Measurements from ENCODE around the gene DRAM1.
"Not testable (repeated sequence)": the region's sequence is repeated elsewhere in the genome, so short reads cannot be mapped to it uniquely, and the experiment has no call there.

Gene DRAM1

GRCh38 chr12:101902641-101903040, 25.3 kb downstream of the DRAM1 start:
- Histone ChIP-seq H3K36me3 (ENCODE audit: insufficient read depth, low read length) (peaks cover 4% of the 10 kb centered on the region; the same call in 1 of the 2 replicates), H2AFZ (ENCODE audit: low read length, unreplicated experiment) (no peak overlapping the region), H3K79me2 (ENCODE audit: control insufficient read depth, insufficient read depth, low read length, unreplicated experiment) (no peaks in the 10 kb centered on the region), H3K4me1 (ENCODE audit: control insufficient read depth, insufficient read depth, low read length, unreplicated experiment) (no peaks in the 10 kb centered on the region), H3K27me3 (ENCODE audit: insufficient read depth, low read length) (no peaks in the 10 kb centered on the region), H3K4me3 (ENCODE audit: low read depth, low read length) (no peak overlapping the region), H3K27ac (ENCODE audit: low read depth, low read length) (no peak overlapping the region)

- H3K27me3 ChIP-seq (ENCODE audit: insufficient read depth, low read length), result no peaks in the 10 kb centered on the region
- H3K4me1 ChIP-seq (ENCODE audit: control insufficient read depth, insufficient read depth, low read length, unreplicated experiment), result no peaks in the 10 kb centered on the region
- peaks cover 3% of the 10 kb centered on the region; the same call in 1 of the 2 replicates for H3K36me3 ChIP-seq (ENCODE audit: insufficient read depth, low read length)
- H3K79me2 ChIP-seq (ENCODE audit: control insufficient read depth, insufficient read depth, low read length, unreplicated experiment), result no peaks in the 10 kb centered on the region
- H2AFZ ChIP-seq (ENCODE audit: low read length, unreplicated experiment), result no peak overlapping the region
- no peak overlapping the region for H3K4me3 ChIP-seq (ENCODE audit: low read depth, low read length)
- no peak overlapping the region for H3K27ac ChIP-seq (ENCODE audit: low read depth, low read length)
Measured at GRCh38 chr12:101906226-101906625, 28.8 kb downstream of the DRAM1 start.

DNA sequence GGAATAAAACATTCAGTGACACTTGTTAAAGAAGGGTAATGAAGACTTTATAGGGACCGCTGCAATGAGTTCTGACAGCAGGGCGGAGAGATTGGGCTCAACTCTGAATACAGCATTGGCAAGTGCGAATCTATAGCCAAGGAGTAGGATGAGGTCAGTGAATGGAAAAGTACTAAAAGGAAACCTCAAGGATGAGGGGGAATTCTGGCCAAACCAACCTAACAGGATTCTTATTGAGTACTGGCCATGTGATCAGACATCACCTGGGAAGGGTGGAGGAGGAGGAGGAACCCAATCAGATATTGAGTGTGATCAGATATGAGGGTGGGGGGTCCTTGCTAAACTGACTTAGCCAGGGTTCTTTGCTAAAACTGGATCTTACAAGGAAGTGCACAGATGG, 31.0 kb downstream of the DRAM1 start:
- Histone ChIP-seq H3K79me2 (ENCODE audit: control insufficient read depth, insufficient read depth, low read length, unreplicated experiment) (no peaks in the 10 kb centered on the region), H2AFZ (ENCODE audit: low read length, unreplicated experiment) (no peak overlapping the region), H3K27me3 (ENCODE audit: insufficient read depth, low read length) (no peaks in the 10 kb centered on the region), H3K4me1 (ENCODE audit: control insufficient read depth, insufficient read depth, low read length, unreplicated experiment) (no peaks in the 10 kb centered on the region), H3K27ac (ENCODE audit: low read depth, low read length) (no peak overlapping the region), H3K36me3 (ENCODE audit: insufficient read depth, low read length) (no peaks in the 10 kb centered on the region), H3K4me3 (ENCODE audit: low read depth, low read length) (no peak overlapping the region)

GRCh38 chr12:101909646-101910045, 32.3 kb downstream of the DRAM1 start:
- no peak overlapping the region for H2AFZ ChIP-seq (ENCODE audit: low read length, unreplicated experiment)
- no peaks in the 10 kb centered on the region for H3K36me3 ChIP-seq (ENCODE audit: insufficient read depth, low read length)
- no peak overlapping the region for H3K4me3 ChIP-seq (ENCODE audit: low read depth, low read length)
- H3K27ac ChIP-seq (ENCODE audit: low read depth, low read length), result no peak overlapping the region
- no peaks in the 10 kb centered on the region for H3K27me3 ChIP-seq (ENCODE audit: insufficient read depth, low read length)
- H3K79me2 ChIP-seq (ENCODE audit: control insufficient read depth, insufficient read depth, low read length, unreplicated experiment), result no peaks in the 10 kb centered on the region
- H3K4me1 ChIP-seq (ENCODE audit: control insufficient read depth, insufficient read depth, low read length, unreplicated experiment), result no peaks in the 10 kb centered on the region

GRCh38 chr12:101915841-101916240, 38.5 kb downstream of the DRAM1 start:
- no peaks in the 10 kb centered on the region for H3K79me2 ChIP-seq (ENCODE audit: control insufficient read depth, insufficient read depth, low read length, unreplicated experiment)
- no peaks in the 10 kb centered on the region for H3K36me3 ChIP-seq (ENCODE audit: insufficient read depth, low read length)
- no peaks in the 10 kb centered on the region for H3K27me3 ChIP-seq (ENCODE audit: insufficient read depth, low read length)
- H2AFZ ChIP-seq (ENCODE audit: low read length, unreplicated experiment), result no peak overlapping the region
- no peak overlapping the region for H3K4me3 ChIP-seq (ENCODE audit: low read depth, low read length)
- H3K27ac ChIP-seq (ENCODE audit: low read depth, low read length), result no peak overlapping the region
- H3K4me1 ChIP-seq (ENCODE audit: control insufficient read depth, insufficient read depth, low read length, unreplicated experiment), result no peaks in the 10 kb centered on the region

DNA sequence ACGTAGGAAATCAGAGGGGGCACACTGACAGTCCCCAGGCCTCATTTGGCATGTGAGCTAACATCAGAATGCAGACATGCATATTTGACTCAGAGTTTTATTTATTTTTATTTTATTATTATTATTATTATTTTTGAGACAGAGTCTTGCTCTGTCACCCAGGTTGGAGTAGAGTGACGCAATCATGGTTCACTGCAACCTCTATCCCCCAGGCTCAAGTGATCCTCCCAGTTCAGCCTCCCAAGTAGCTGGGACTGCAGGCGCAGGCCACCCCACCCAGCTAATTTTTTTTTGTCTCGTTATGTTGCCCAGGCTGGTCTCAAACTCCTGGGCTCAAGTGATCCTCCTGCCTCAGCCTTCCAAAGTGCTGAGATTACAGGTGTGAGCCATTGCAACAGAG, 41.4 kb downstream of the DRAM1 start:
- H3K4me3 ChIP-seq (ENCODE audit: low read depth, low read length); H3K27me3 ChIP-seq (ENCODE audit: insufficient read depth, low read length); H2AFZ ChIP-seq (ENCODE audit: low read length, unreplicated experiment); H3K4me1 ChIP-seq (ENCODE audit: control insufficient read depth, insufficient read depth, low read length, unreplicated experiment); H3K36me3 ChIP-seq (ENCODE audit: insufficient read depth, low read length); H3K27ac ChIP-seq (ENCODE audit: low read depth, low read length); H3K79me2 ChIP-seq (ENCODE audit: control insufficient read depth, insufficient read depth, low read length, unreplicated experiment): not testable (repeated sequence)

GRCh38 chr12:101919447-101919846, 42.1 kb downstream of the DRAM1 start:
- Histone ChIP-seq H2AFZ (ENCODE audit: low read length, unreplicated experiment) (no peak overlapping the region), H3K4me3 (ENCODE audit: low read depth, low read length) (no peak overlapping the region), H3K27me3 (ENCODE audit: insufficient read depth, low read length) (no peaks in the 10 kb centered on the region), H3K79me2 (ENCODE audit: control insufficient read depth, insufficient read depth, low read length, unreplicated experiment) (no peaks in the 10 kb centered on the region), H3K27ac (ENCODE audit: low read depth, low read length) (no peak overlapping the region), H3K4me1 (ENCODE audit: control insufficient read depth, insufficient read depth, low read length, unreplicated experiment) (no peaks in the 10 kb centered on the region), H3K36me3 (ENCODE audit: insufficient read depth, low read length) (no peaks in the 10 kb centered on the region)

GRCh38 chr12:101920906-101921305, 43.5 kb downstream of the DRAM1 start:
- peaks cover 8% of the 10 kb centered on the region for H3K4me1 ChIP-seq (ENCODE audit: control insufficient read depth, insufficient read depth, low read length, unreplicated experiment)
- H3K27ac ChIP-seq (ENCODE audit: low read depth, low read length), result no peak overlapping the region
- H3K36me3 ChIP-seq (ENCODE audit: insufficient read depth, low read length), result no peaks in the 10 kb centered on the region
- H3K79me2 ChIP-seq (ENCODE audit: control insufficient read depth, insufficient read depth, low read length, unreplicated experiment), result no peaks in the 10 kb centered on the region
- H2AFZ ChIP-seq (ENCODE audit: low read length, unreplicated experiment), result no peak overlapping the region
- no peak overlapping the region for H3K4me3 ChIP-seq (ENCODE audit: low read depth, low read length)
- no peaks in the 10 kb centered on the region for H3K27me3 ChIP-seq (ENCODE audit: insufficient read depth, low read length)

DNA sequence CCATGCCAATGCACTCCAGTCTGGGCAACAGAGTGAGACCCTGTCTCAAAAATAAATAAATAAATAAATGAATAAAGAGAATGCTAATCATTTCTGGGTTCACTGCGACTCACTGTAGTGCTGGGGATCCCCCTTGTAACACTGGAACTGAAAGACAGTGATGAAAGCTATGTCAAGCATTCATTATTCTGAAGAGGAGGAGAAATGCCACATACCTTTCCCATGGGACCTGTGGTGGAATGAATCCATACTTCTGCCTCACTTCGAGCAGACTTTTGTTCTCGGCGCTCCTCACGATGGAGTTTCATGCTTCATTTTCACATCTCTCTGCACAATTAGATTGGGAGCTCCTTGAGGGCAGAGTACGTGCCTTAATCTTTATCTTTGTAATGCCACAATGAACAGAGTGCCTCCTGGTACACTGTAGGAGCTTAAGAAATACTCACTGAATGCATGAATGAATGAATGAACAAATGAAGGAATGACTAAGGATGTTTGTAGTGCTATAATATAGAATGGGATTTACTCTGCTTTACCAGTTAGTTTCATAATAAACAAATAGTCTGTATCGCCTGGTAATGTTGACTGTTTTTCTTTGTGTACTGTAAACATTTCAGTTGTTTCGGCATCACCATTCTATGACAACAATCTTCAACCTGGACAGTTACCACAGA, 45.8 kb downstream of the DRAM1 start:
- Histone ChIP-seq H3K4me1 (ENCODE audit: control insufficient read depth, insufficient read depth, low read length, unreplicated experiment) (peaks cover 8% of the 10 kb centered on the region), H3K36me3 (ENCODE audit: insufficient read depth, low read length) (no peaks in the 10 kb centered on the region), H3K27me3 (ENCODE audit: insufficient read depth, low read length) (no peaks in the 10 kb centered on the region), H3K4me3 (ENCODE audit: low read depth, low read length) (no peak overlapping the region), H3K27ac (ENCODE audit: low read depth, low read length) (no peak overlapping the region), H2AFZ (ENCODE audit: low read length, unreplicated experiment) (no peak overlapping the region), H3K79me2 (ENCODE audit: control insufficient read depth, insufficient read depth, low read length, unreplicated experiment) (no peaks in the 10 kb centered on the region)

GRCh38 chr12:101924618-101925017, 47.2 kb downstream of the DRAM1 start:
- no peak overlapping the region for H2AFZ ChIP-seq (ENCODE audit: low read length, unreplicated experiment)
- peaks cover 8% of the 10 kb centered on the region for H3K4me1 ChIP-seq (ENCODE audit: control insufficient read depth, insufficient read depth, low read length, unreplicated experiment)
- H3K27ac ChIP-seq (ENCODE audit: low read depth, low read length), result peak overlapping the region; percentile 63; the same call in 1 of the 2 replicates
- H3K36me3 ChIP-seq (ENCODE audit: insufficient read depth, low read length), result no peaks in the 10 kb centered on the region
- H3K79me2 ChIP-seq (ENCODE audit: control insufficient read depth, insufficient read depth, low read length, unreplicated experiment), result no peaks in the 10 kb centered on the region
- H3K27me3 ChIP-seq (ENCODE audit: insufficient read depth, low read length), result no peaks in the 10 kb centered on the region
- no peak overlapping the region for H3K4me3 ChIP-seq (ENCODE audit: low read depth, low read length)

- H3K36me3 ChIP-seq (ENCODE audit: insufficient read depth, low read length), result no peaks in the 10 kb centered on the region
- H3K4me1 ChIP-seq (ENCODE audit: control insufficient read depth, insufficient read depth, low read length, unreplicated experiment), result peaks cover 8% of the 10 kb centered on the region
- no peaks in the 10 kb centered on the region for H3K27me3 ChIP-seq (ENCODE audit: insufficient read depth, low read length)
- no peaks in the 10 kb centered on the region for H3K79me2 ChIP-seq (ENCODE audit: control insufficient read depth, insufficient read depth, low read length, unreplicated experiment)
- no peak overlapping the region for H2AFZ ChIP-seq (ENCODE audit: low read length, unreplicated experiment)
- no peak overlapping the region for H3K4me3 ChIP-seq (ENCODE audit: low read depth, low read length)
- peak overlapping the region; percentile 63 for H3K27ac ChIP-seq (ENCODE audit: low read depth, low read length)
Measured at GRCh38 chr12:101925361-101925760, 48.0 kb downstream of the DRAM1 start.

All from ACC112 (cell line).